Uterus (tissue), 2 donors: Measurements from ENCODE around the gene SLC44A5.

Experiments used
- CTCF ChIP-seq, 4 experiments: fragments of 200-600 bp in 2 of 4; fragments of 450-650 bp in 2 of 4; sonication (generic) in 2 of 4; IDR thresholded peaks; one replicate each; pipeline ENCODE4 v1.5.1; 2016 to 2019; ENCODE audit warnings: antibody characterized with exemption in 4 of 4, mild to moderate bottlenecking in 2 of 4, moderate library complexity in 1 of 4
- POLR2A ChIP-seq, 2 donors: fragments of 450-650 bp; IDR thresholded peaks; one replicate each; pipeline ENCODE4 v1.6.1; 2016; ENCODE audit warnings: antibody characterized with exemption in 2 of 2, mild to moderate bottlenecking in 1 of 2, moderate library complexity in 1 of 2

- TF ChIP-seq POLR2A (IDR thresholded peaks at IDR 0.05): no peak
- no peak for TF ChIP-seq CTCF (IDR thresholded peaks at IDR 0.05)
Measured at GRCh38 chr1:75611014-75611413, at the start of gene SLC44A5.
